BJ (cell line): ENCODE data around the gene OSCP1. TPM values are rescaled to one million over a fixed set of nuclear protein-coding genes. Genes with fewer than 3 reads are reported as not detected.

Experiments
- CTCF ChIA-PET: fragments of 350-600 bp; formaldehyde crosslinking; extraction: SDS; loops from one replicate; lab custom pipeline; 2021; ENCODE audit warnings: antibody characterized with exemption, inconsistent platforms; lab: Yijun Ruan, JAX
- POLR2A ChIA-PET: fragments of 300-600 bp; sonication (Branson Sonifier 250); formaldehyde crosslinking; extraction: SDS; loops from one replicate; lab custom pipeline; 2021; ENCODE audit warnings: antibody characterized with exemption; lab: Charles Lee
- DNase-seq: peaks from one replicate; pipeline ENCODE4 v3.0.0-alpha.2; 2011; ENCODE audit warnings: low read depth
- H3K27me3 ChIP-seq: 2 replicates; pipeline ENCODE4 v1.6.0; 2011; ENCODE audit warnings: low read length; ENCODE audit not compliant: control insufficient read depth, insufficient read depth
- H3K36me3 ChIP-seq: 2 replicates; pipeline ENCODE4 v1.5.1; 2011; ENCODE audit warnings: low read length; ENCODE audit not compliant: control insufficient read depth, insufficient read depth
- H3K4me3 ChIP-seq: 2 replicates; pipeline ENCODE4 v1.5.1; 2011; ENCODE audit warnings: low read depth, mild to moderate bottlenecking, control low read depth, low read length
- polyA plus RNA-seq: library from polyadenylated mRNA; depleted of rRNA; stranded (reverse); fragments of >200 nt; gene quantifications from 2 replicates; pipeline ENCODE4 v1.2.3, GENCODE V29; 2011
- TF ChIP-seq, protein P1 (sequence below): IDR thresholded peaks from 2 replicates; pipeline ENCODE4 v1.5.1; 2011; ENCODE audit warnings: low read depth, mild to moderate bottlenecking, control low read depth, inconsistent platforms, low read length, moderate library complexity; ENCODE audit not compliant: insufficient read depth

Gene OSCP1
- polyA plus RNA-seq, 1 experiment, result 11.5 TPM

DNA sequence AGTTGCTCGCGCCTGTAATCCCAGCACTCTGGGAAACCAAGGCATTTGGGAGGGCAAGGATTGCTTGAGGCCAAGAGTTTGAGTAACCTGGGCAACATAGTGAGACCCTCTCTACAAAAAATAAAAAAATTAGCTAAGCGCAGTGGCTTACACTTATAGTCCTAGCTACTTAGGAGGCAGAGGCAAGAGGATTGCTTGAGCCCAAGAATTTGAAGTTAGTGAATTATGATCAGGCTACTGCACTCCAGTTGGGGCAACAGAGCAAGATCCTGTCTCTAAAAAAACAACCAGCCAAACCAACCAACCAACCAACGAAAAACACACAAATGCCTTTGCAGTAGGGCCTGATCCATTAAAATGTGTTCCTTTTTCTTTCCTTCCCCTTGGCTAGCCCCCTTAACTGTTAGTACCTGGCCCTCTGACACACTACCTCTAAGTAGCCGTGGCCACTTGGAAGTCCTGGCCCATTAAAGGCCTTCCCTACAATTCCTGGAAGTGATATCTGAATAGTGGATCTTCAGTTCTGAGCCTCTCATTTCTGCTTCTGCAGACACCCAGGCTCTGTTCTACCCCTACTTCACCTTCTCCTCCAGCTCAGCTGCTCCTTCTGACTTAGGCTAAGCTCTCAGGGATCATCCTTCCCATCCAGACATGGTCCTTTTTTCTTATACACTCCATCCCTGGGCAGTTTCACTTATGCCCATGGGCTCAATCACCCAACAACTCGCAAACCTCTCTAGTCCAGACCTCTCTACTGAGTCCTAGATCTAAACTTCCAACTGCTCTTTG lies 3.5 kb upstream of the OSCP1 start:
- POLR2A ChIA-PET, result no interaction called here
- Histone ChIP-seq H3K4me3 (no peak overlapping the region), H3K36me3 (peaks cover 15% of the 10 kb centered on the region), H3K27me3 (no peaks in the 10 kb centered on the region)
- TF ChIP-seq, protein P1, sequence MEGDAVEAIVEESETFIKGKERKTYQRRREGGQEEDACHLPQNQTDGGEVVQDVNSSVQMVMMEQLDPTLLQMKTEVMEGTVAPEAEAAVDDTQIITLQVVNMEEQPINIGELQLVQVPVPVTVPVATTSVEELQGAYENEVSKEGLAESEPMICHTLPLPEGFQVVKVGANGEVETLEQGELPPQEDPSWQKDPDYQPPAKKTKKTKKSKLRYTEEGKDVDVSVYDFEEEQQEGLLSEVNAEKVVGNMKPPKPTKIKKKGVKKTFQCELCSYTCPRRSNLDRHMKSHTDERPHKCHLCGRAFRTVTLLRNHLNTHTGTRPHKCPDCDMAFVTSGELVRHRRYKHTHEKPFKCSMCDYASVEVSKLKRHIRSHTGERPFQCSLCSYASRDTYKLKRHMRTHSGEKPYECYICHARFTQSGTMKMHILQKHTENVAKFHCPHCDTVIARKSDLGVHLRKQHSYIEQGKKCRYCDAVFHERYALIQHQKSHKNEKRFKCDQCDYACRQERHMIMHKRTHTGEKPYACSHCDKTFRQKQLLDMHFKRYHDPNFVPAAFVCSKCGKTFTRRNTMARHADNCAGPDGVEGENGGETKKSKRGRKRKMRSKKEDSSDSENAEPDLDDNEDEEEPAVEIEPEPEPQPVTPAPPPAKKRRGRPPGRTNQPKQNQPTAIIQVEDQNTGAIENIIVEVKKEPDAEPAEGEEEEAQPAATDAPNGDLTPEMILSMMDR, result no peak
- DNase-seq, result no peak
- CTCF ChIA-PET, result no interaction called here

DNA sequence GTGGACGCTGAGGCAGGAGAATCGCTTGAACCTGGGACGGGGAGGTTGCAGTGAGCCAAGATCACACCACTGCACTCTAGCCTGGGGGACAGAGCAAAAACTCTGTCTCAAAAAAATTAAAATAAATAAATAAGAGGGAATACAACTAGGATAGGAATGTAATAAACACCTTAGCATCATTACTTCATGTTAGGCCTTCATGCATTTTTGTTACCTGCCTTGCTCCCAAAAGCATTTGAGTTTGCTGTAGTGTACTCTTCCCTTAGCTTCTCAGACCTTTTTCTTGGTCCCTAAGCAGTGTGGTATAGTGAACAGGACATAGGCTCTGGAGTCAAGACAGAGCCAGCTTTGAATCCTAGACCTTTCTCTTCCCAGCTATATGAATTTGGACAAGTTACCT lies 2.8 kb upstream of the OSCP1 start:
- POLR2A ChIA-PET, result no interaction called here
- H3K27me3 ChIP-seq, result no peaks in the 10 kb centered on the region
- no peak overlapping the region for H3K4me3 ChIP-seq
- peaks cover 15% of the 10 kb centered on the region for H3K36me3 ChIP-seq
- TF ChIP-seq, protein P1, result no peak
- no peak for DNase-seq
- CTCF ChIA-PET, result no interaction called here

DNA sequence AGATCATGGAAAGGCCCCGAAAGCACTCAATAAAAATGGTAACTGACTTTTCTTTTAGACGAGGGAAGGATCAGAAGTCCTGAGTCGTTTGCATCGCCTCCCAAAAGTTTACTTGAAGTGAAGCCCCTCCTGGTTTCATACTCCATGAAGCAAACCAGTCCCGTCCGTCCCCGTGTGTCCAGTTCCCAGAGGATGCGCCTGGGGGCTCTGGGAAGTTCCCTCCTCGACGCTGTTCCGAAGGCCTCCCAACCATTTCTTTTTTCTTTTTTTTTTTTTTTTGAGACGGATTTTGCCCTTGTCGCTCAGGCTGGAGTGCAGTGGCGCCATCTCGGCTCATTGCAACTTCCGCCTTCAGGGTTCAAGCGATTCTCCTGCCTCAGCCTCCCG lies 661 bp upstream of the OSCP1 start:
- Histone ChIP-seq H3K4me3 (peak overlapping the region; percentile 70), H3K36me3 (peaks cover 9% of the 10 kb centered on the region), H3K27me3 (no peaks in the 10 kb centered on the region)
- DNase-seq, result no peak
- POLR2A ChIA-PET, result interaction anchor here (0.6 to 1.5 kb wide), 2 partner anchors 13 kb away, joined by 8 to 12 read pairs; partner anchors contain the start of gene MRPS15
- TF ChIP-seq, protein P1, result no peak
- CTCF ChIA-PET, result interaction anchor here (0.8 to 1.0 kb wide), 3 partner anchors 11 to 41 kb away, joined by 3 to 5 read pairs (median 3); no protein-coding TSS in a partner anchor

DNA sequence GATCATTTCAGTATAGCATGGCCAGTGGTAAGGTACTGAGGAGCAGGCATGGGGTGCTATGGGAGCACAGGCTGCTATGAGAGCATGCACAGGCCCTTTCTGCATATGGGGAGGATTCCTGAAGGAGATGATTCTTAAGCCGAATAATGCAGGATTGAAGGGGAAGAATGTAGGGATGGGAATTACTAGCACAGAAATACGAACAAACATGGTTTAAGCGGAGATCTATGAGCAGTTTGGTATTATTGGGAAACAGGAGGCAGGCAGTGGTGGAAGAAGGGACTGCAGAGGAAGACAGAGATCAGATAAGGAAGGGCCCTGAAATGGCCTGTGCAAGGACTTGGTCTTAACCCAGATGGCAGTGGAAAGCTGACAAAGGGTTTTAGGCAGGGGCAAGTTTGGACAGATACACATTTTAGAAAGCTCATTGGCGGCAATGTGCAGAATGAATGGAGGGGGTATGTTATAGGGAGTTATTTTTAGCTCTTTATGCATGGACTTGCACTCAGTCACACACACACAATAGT lies 1.7 kb downstream of the OSCP1 start:
- DNase-seq, result no peak
- no peak overlapping the region for H3K4me3 ChIP-seq
- TF ChIP-seq, protein P1, result no peak
- ChIA-PET CTCF (interaction anchor here (0.7 kb wide), 1 partner anchor 10 kb away, joined by 3 read pairs; no protein-coding TSS in a partner anchor), POLR2A (no interaction called here)
- no peaks in the 10 kb centered on the region for H3K27me3 ChIP-seq
- no peaks in the 10 kb centered on the region; the same call in 1 of the 2 replicates for H3K36me3 ChIP-seq

DNA sequence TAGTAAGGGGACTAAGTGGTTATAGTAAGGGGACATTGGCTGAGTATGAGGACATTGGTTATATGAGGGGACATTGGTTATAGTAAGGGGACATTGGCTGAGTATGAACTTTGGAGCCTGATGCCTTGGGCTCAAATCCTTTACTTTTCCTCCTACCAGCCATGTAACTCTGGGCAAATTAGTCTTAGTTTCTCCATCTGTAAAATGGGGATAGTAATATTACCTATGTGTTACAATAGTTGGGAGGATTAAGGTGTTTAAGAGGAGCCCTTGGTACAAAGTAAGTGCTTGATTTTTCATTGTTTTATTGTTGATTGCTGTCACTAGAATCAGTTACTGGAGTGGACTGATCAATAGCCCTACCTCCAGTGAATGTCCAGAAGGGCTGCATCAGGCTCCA lies 2.8 kb downstream of the OSCP1 start:
- Histone ChIP-seq H3K4me3 (no peak overlapping the region), H3K27me3 (no peaks in the 10 kb centered on the region), H3K36me3 (no peaks in the 10 kb centered on the region)
- POLR2A ChIA-PET, result no interaction called here
- CTCF ChIA-PET, result no interaction called here
- TF ChIP-seq, protein P1, result no peak
- no peak for DNase-seq
